CMK (cell line): ENCODE measurements around the gene SPATA19.

Experiments used
- DNase-seq: peaks from one replicate; pipeline ENCODE4 v3.0.0-alpha.2; 2010; ENCODE audit warnings: low read depth

SPATA19 gene

GRCh38 chr11:133818302-133818701, 27.0 kb downstream of the SPATA19 start:
- no peak for DNase-seq

GRCh38 chr11:133817449-133817848, 27.9 kb downstream of the SPATA19 start:
- no peak for DNase-seq

GRCh38 chr11:133816146-133816870, 29.0 kb downstream of the SPATA19 start:
- DNase-seq, result no peak

- no peak for DNase-seq
These were observed 29.7 kb downstream of the SPATA19 start for GRCh38 chr11:133815636-133816035.

GRCh38 chr11:133814588-133815100, 30.7 kb downstream of the SPATA19 start:
- no peak for DNase-seq

GRCh38 chr11:133811850-133812685, 33.2 kb downstream of the SPATA19 start:
- no peak for DNase-seq

GRCh38 chr11:133810766-133811165, 34.5 kb downstream of the SPATA19 start:
- no peak for DNase-seq

GRCh38 chr11:133809569-133810491, 35.5 kb downstream of the SPATA19 start:
- DNase-seq, result no peak

- no peak for DNase-seq
These were observed 36.7 kb downstream of the SPATA19 start for GRCh38 chr11:133808393-133809140.

- no peak for DNase-seq
These were observed 42.3 kb downstream of the SPATA19 start for GRCh38 chr11:133803026-133803425.

- no peak for DNase-seq
These were observed 44.0 kb downstream of the SPATA19 start for GRCh38 chr11:133801356-133801755.

GRCh38 chr11:133800666-133801065, 44.6 kb downstream of the SPATA19 start:
- no peak for DNase-seq

GRCh38 chr11:133797554-133797953, 47.8 kb downstream of the SPATA19 start:
- DNase-seq, result no peak

- DNase-seq, result no peak
These were observed 49.1 kb downstream of the SPATA19 start for GRCh38 chr11:133796043-133796795.

- DNase-seq, result no peak
These were observed 50.2 kb downstream of the SPATA19 start for GRCh38 chr11:133795088-133795487.

GRCh38 chr11:133794205-133794604, 51.1 kb downstream of the SPATA19 start:
- no peak for DNase-seq

- no peak for DNase-seq
These were observed 51.9 kb downstream of the SPATA19 start for GRCh38 chr11:133793271-133794035.

GRCh38 chr11:133790995-133791394, 54.3 kb downstream of the SPATA19 start:
- DNase-seq, result no peak
